PC-9 (cell line): ENCODE results near the gene YTHDC2.

ENCODE experiments used
- CTCF ChIP-seq: fragments of 200-600 bp; sonication (generic); conservative IDR thresholded peaks from 2 replicates; pipeline ENCODE4 v1.6.1; 2017; ENCODE audit warnings: mixed run types, antibody characterized with exemption, mild to moderate bottlenecking, moderate library complexity
- EZH2 ChIP-seq: fragments of 200-600 bp; sonication (generic); IDR thresholded peaks from 2 replicates; pipeline ENCODE4 v1.8.0; 2017; ENCODE audit warnings: antibody characterized with exemption, low read depth

- TF ChIP-seq CTCF, result no peak
- no peak for TF ChIP-seq EZH2
Observed at GRCh38 chr5:113526421-113526820, 12.9 kb downstream of the YTHDC2 start.
